C1 segment of cervical spinal cord (tissue), 14 donors: ENCODE measurements around the gene SGCB.

Experiments used
- DNase-seq, 14 donors: peaks; one replicate each; lab custom pipeline; 2025; lab: John Stamatoyannopoulos, UW

Gene SGCB

DNA sequence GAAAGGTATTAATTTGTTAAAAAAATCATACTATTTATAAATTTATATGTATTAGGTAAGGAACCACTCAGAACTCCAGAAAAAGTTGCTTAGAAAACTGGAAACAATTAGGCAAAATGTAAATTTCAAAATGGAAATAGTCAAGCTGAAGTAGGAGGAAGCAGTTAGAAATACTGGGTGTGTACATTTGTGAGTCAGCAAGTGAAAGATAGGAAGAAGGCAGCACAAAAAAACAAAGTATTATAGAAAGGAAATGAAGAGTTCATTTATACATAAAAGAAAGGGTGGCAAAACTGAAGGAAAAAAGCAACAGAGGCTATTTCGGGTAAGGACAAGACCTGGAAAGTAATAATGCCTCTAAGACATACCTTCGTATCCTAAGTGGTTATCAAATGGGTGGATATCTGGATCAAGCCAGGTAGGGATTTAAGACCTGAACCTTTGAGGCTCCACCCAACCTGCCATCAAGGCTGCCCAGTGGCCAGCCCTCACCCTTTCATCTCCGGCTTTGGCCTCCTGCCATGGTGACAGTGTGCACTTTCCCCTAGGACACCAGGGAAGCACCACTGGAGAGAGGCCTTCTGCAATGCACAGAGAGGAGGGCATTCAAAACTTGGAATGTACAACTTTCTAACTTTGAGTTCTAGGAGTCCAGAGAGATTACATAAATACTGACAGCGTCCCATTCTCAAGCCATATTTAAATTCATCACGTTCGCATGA lies 18.0 kb downstream of the SGCB start, which contains the start of gene LRRC66:
Gene LRRC66, minus strand, starts transcription at position 428 of the 722 bp plus-strand sequence. CDS start 2,750 bp downstream, outside the sequence.
- no peak for DNase-seq

DNA sequence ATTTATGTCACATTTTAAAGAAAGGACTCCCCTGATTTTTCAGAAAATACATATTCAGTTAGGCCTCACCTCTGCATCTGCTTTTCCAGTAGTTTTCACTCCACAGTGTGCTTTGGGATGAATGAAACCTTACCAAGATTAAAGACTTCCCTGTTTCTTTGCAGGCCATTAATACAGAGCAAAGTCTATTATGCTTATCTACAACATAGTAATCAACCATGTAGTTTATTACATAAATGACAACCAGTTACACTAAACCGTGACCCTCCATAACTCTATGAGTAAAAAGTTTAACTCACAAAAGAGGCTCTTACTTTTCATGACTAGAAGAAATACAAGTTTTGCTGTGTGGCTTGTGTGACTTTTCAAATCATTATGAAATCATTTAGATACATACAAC lies 20.3 kb downstream of the SGCB start:
- no peak for DNase-seq

DNA sequence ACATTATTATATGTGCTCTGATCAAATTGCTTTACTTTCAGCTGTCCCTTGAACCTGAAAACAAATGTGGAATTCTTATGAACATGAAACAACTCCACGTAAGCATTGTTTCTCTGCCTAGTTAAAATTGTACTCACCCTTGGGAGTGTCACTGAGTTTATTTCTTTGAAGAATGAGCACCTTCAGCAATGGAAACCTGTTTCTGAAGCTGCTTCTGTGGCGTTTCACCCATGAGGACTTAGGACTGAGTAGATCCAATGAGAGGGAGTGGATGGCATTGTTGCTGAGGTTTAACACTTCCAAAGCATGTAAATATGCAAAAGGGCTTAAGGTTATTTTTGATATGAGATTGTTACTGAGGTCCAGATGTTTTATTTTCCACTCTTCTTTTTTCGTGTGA lies 21.1 kb downstream of the SGCB start:
- DNase-seq: no peak

DNA sequence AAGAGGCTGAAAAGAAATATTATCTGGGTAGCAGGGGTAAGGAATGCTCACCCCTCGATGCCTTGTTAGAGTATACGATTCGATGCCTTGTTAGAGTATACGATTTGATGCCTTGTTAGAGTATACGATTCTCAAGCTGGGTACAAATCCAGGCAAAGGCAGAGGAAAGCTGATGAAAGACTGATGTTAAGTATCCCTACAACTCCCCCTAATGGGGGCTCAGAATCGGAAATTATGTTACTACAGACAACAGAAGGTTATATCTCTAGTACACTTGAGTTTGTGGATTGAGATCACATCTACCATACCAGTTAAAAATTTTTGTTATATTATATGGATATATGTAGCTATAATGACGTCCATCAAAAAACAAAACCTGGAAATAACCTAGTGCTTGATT lies 22.7 kb downstream of the SGCB start:
- DNase-seq: no peak

DNA sequence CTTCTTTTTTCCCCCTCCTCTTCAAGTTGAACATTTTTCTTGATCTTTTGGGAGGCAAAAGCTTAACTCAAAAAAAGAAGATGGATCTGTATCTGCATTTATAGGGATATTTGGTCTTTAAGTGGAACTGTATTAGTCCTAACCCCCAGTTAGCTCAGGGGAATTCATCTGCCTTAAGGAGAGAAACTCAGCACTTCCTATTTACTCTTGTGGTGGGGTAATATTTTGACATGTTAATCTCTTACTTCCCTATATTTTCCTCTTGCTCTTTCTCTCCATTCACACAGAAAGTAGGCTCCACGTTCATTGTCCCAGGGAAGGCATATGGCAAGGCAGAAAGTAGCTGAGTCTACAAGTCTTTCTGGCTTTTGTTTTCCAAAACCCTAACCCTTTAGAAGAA lies 23.2 kb downstream of the SGCB start:
- no peak for DNase-seq

DNA sequence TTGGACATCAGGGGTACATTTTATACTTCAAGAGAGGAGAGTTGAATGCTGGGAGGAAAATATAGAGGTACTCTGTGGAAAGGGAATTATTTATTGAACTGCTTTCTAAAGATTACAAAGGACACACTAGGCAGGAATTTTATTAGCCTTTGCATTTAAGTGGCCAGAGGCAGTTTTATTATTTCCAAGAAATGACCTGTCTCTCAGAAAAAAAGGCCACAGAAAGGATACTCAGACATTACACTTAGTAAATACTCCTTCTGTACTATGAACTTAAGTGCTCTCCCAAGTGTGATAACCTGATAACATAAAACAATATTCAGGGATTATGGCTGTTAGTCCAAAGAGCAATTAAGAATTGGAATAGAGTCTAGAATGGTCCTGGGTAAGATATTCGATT lies 25.4 kb downstream of the SGCB start:
- no peak for DNase-seq

DNA sequence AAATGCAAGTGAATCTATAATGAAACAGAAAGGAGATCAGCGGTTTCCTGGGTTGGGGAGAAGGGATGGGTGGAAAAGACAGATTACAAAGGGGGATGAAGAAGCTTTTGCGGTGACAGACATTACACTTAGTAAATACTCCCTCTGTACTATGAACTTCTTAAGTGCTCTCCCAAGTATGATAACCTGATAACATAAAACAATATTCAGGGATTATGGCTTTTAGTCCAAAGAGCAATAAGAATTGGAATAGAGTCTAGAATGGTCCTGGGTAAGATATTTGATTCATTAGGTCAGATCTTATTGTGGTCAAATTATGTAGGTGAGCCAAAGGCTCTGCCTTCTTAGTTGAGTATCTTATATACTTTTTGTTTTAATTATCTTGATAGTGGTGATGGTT lies 27.1 kb downstream of the SGCB start:
- DNase-seq: no peak

DNA sequence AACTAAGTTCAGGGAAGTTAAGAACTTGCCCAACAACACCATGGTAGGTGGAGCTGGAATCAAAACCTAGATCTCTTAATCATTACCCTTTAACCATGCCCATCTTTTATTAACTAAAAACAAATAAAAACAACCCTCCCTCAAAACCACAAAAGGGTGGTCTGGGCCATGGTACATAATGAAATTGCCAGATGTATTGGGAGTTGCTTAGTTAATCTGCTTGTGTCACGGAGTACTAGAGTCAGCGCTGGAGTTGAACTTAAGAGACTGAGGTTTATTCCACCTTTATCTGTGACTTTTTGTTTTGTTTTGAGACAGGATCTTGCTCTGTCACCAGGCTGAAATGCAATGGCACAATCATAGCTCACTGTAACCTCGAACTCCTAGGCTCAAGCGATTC lies 31.2 kb downstream of the SGCB start:
- no peak for DNase-seq

DNA sequence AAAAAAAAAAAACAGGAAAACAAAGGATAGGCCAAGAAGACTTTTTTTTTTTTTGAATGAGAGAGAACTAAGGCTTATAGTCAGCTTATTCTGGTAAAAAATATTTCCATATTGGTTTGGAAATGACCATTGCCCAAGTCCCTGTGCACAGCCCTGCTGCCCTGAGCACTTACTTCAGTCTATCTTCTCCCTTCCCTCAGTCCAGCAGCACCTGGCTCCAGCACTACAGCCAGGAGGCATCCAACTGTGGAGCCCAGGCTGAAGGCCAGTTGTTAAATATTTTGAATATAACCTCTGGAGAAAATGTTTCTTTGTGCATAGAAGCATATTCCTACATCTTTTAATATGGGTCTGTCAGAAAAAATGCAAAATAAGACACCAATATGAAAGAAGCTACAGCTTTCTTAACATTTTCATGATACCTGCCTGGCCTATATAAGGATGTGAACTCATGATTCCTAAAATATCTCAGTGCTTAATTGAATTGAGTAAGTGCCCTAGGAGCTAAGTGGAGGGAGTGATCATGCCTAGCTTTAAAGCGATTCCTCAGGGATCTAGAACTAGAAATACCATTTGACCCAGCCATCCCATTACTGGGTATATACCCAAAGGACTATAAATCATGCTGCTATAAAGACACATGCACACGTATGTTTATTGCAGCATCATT lies 32.4 kb downstream of the SGCB start:
- no peak for DNase-seq

DNA sequence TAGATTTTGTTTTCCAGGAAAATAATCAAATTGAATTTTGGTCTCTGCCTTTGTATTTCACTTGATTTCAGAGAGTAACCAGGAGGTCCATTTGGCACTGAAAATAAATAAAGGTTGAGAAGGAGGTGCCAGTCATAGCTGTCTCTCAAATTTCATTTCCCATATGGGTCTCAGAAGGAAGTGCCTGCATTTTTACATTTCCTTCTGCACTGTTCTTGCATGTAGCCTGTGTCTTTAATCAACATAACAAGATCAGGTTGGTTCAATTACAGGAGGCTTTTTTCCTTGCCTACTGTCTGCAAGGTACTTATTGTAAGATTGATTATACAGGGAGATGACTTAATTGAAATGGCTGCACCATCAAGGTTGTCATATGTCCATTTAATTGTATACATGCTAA lies 33.7 kb downstream of the SGCB start:
- DNase-seq: no peak

DNA sequence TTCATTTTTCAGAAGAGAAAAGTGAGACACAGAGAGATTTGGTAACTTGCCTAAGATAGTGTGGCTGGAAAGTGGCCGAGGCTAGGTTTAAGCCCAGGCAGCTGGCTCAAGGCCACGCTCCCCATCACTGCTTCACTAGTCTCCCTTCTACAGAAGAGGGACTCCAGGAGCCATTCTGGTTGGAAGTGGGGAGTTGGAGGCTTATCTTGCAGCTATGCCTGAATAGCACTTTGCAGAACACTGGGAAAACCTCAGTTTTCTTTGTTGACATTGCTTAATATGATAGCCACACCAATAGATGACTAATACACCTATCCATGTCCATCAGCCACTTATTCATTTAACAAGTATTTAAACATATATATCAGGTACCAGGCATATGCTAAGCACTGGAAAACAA lies 36.5 kb downstream of the SGCB start:
- no peak for DNase-seq

DNA sequence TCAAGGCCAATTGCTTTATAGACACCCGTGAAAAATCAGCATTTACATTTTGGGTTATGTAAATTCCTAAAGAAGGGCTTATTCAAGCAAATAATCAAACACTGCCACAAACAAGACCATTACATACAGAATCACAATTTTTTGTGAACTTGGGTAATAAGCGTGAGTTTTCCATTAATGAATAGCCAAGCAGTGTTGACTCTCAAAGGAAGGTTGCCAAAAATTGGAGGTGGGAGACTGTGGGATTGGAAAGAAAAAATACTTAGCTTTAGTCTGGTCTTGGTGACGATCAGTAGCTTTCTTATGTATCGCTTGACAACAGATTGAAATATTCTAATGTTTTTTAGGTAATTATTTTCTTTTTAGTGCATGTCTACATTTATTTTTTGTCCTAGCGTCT lies 38.8 kb downstream of the SGCB start:
- no peak for DNase-seq

DNA sequence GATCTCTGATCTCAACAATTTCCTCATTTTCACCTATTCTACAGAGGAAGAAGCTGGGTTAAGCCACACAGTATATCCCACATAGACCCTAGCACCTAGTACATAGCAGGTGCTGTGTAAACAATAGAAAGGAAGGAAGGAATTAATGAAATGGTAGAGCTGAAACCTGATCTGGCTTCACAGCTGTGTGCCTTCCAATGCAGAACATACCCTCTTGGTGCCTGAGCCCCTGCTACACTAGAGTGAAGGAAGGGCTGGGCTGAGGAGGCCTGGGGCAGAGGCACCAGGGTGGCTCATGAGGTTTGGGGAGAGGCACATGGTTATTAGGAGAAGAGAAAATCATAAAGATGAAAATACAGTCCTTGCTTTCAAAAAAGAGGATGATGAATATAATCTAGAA lies 39.3 kb downstream of the SGCB start:
- no peak for DNase-seq

DNA sequence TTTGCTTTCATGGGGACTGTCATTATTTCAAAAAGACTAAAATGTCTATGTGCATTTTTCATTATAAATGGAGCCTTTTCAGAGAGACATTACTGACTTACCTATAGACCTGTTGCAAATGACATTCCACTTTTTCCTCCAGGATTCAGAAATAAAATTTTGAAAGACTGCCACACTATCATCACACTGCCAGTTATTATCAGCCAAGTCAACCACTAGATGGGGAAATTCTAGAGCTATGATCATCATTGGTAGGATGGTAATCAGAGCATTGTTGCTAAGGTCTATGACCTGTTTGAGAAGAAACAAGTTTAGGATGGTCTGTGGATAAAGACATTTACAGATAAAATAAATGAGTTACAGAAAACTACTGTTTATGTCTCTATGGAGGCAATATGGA lies 40.5 kb downstream of the SGCB start:
- DNase-seq: no peak

DNA sequence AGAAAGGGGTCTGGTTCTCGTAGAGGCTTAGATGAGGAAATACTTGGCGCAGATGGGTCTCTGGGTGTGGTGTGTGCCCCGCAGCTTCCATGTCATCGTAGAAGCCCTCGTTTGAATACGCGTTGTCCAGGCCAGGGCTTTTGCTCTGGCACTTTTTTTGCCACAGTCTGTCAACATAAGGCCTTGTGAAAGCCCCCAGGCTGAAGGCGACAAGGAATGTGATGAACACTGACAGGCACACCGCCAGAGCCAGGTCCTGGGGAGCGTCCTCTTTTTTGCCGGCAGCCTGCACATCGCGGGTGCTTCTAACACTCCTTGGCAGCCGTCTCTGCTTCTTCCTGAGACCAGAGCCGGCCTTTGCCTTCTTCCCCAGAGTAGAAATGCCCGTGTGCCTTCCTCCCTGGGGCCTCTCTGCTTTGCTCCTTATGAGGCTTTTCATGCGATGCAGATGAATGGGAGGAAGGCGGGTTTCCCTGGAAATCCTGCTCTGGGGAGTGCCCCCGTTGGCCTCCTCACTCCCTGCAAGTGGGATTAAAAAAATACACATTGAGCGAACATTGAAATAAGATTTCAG lies 42.4 kb downstream of the SGCB start:
- DNase-seq: no peak
